GM12878 (cell line): Measurements from ENCODE around the gene SLC9A3. TPM values are rescaled to one million over a fixed set of nuclear protein-coding genes. Genes with fewer than 3 reads are reported as not detected.

ENCODE experiments used
- ATAC-seq: fragments of 200-7000 bp; cut with Tn5 transposase; 3 replicates; pipeline ENCODE4 v1.9.1; 2020; ENCODE audit warnings: mild to moderate bottlenecking, moderate library complexity
- BruUV-seq: library from RNA; stranded (reverse); fragments of 400-500 nt; replicated peaks from 2 replicates; lab custom pipeline; 2021; lab: Mats Ljungman, UMichigan
- CTCF ChIA-PET: fragments of 300-600 bp; sonication (Branson Sonifier 250); formaldehyde crosslinking; extraction: SDS; loops from one replicate; lab custom pipeline; 2021; ENCODE audit warnings: inconsistent platforms; lab: Yijun Ruan, JAX
- POLR2A ChIA-PET: fragments of 350-600 bp; formaldehyde crosslinking; extraction: SDS; loops from one replicate; lab custom pipeline; 2021; ENCODE audit warnings: inconsistent platforms; lab: Charles Lee
- RAD21 ChIA-PET: fragments of 300-600 bp; sonication (Branson Sonifier 250); formaldehyde crosslinking; loops from one replicate; lab custom pipeline; 2023; ENCODE audit warnings: antibody characterized with exemption; ENCODE audit not compliant: unreplicated experiment; lab: Charles Lee
- SMC1A ChIA-PET: fragments of 300-600 bp; sonication (Branson Sonifier 250); formaldehyde crosslinking; loops from one replicate; lab custom pipeline; 2023; ENCODE audit not compliant: unreplicated experiment, uncharacterized antibody; lab: Charles Lee
- DNase-seq: peaks from one replicate; pipeline ENCODE4 v3.0.0-alpha.2; 2011; ENCODE audit warnings: low read depth, low spot score
- FAIRE-seq: peaks from 3 replicates; lab custom pipeline; 2011; peaks lifted over from hg19 to GRCh38; lab: Jason Lieb, UNC
- H2AFZ ChIP-seq: 2 replicates; pipeline ENCODE4 v1.6.0; 2011; ENCODE audit warnings: low read depth, low read length, control low read depth; ENCODE audit not compliant: control insufficient read depth
- H3K27ac ChIP-seq: 2 replicates; pipeline ENCODE4 v1.5.1; 2011; ENCODE audit warnings: control low read depth; ENCODE audit not compliant: control insufficient read depth, insufficient read depth
- H3K27me3 ChIP-seq, 2 experiments: replicated peaks in 1 of 2; 2 replicates each; pipeline versions ENCODE4 v1.6.0 to v1.6.1; 2011; ENCODE audit warnings: low read length in 1 of 2; ENCODE audit not compliant: control insufficient read depth in 2 of 2, insufficient read depth in 2 of 2
- H3K36me3 ChIP-seq, 2 experiments: 2 replicates each; pipeline ENCODE4 v1.5.1; 2011; ENCODE audit warnings: low read length in 1 of 2; ENCODE audit not compliant: control insufficient read depth in 2 of 2, insufficient read depth in 2 of 2
- H3K4me1 ChIP-seq: 2 replicates; pipeline ENCODE4 v1.6.1; 2011; ENCODE audit warnings: mild to moderate bottlenecking, low read length, moderate library complexity, mixed read lengths; ENCODE audit not compliant: control insufficient read depth, insufficient read depth
- H3K4me2 ChIP-seq: 2 replicates; pipeline ENCODE4 v1.6.0; 2011; ENCODE audit warnings: control low read depth; ENCODE audit not compliant: control insufficient read depth, insufficient read depth
- H3K4me3 ChIP-seq: fragments of 200-600 bp; sonication (generic); 2 replicates; pipeline ENCODE4 v1.5.1; 2016
- H3K79me2 ChIP-seq: 2 replicates; pipeline ENCODE4 v1.6.0; 2011; ENCODE audit warnings: low read length; ENCODE audit not compliant: control insufficient read depth, insufficient read depth
- H3K9ac ChIP-seq: 2 replicates; pipeline ENCODE4 v1.8.0; 2011; ENCODE audit warnings: low read length, control low read depth, mixed read lengths; ENCODE audit not compliant: control insufficient read depth, insufficient read depth
- H3K9me3 ChIP-seq: replicated peaks from 3 replicates; pipeline ENCODE4 v1.5.1; 2011; ENCODE audit warnings: mild to moderate bottlenecking, low read length; ENCODE audit not compliant: control insufficient read depth, insufficient read depth
- H4K20me1 ChIP-seq: 2 replicates; pipeline ENCODE4 v1.6.0; 2011; ENCODE audit not compliant: control insufficient read depth, insufficient read depth
- BACH1 ChIP-seq: fragments of 450-650 bp; IDR thresholded peaks from 2 replicates; pipeline ENCODE4 v1.6.1; 2017; ENCODE audit warnings: mild to moderate bottlenecking, borderline replicate concordance
- CBX3 ChIP-seq: fragments of 200-600 bp; sonication (generic); IDR thresholded peaks from 2 replicates; pipeline ENCODE4 v1.6.1; 2016; ENCODE audit warnings: low read depth, borderline replicate concordance
- IKZF2 ChIP-seq, 2 experiments: fragments of 450-650 bp; IDR thresholded peaks; 2 replicates each; pipeline ENCODE4 v1.6.1; 2017; ENCODE audit warnings: mild to moderate bottlenecking in 2 of 2, moderate library complexity in 2 of 2
- KDM1A ChIP-seq: fragments of 200-600 bp; sonication (generic); IDR thresholded peaks from 2 replicates; pipeline ENCODE4 v1.6.1; 2016; ENCODE audit warnings: borderline replicate concordance
- MEF2B ChIP-seq: fragments of 450-650 bp; IDR thresholded peaks from 2 replicates; pipeline ENCODE4 v1.6.1; 2018; ENCODE audit warnings: mild to moderate bottlenecking, moderate library complexity; ENCODE audit not compliant: partially characterized antibody, poor library complexity, severe bottlenecking
- MTA3 ChIP-seq: IDR thresholded peaks from 2 replicates; pipeline ENCODE4 v1.6.1; 2012; ENCODE audit warnings: low read length, inconsistent platforms, borderline replicate concordance
- TBL1XR1 ChIP-seq: IDR thresholded peaks from 2 replicates; pipeline ENCODE4 v1.6.1; 2012; ENCODE audit warnings: low read depth, low read length, improper control_type of control experiment
- ZNF622 ChIP-seq: fragments of 450-650 bp; IDR thresholded peaks from 2 replicates; pipeline ENCODE4 v1.6.1; 2017; ENCODE audit warnings: mild to moderate bottlenecking, inconsistent platforms
- WGBS: methylation state at CpG from one replicate; pipeline ENCODE4 v1.1.6; 2016; ENCODE audit warnings: low lambda C conversion rate; ENCODE audit not compliant: insufficient replicate concordance, insufficient coverage; ENCODE audit errors: missing lambda C conversion rate; 5-methylcytosine and 5-hydroxymethylcytosine counted together
- in situ Hi-C: fragments of 300-500 bp; cut with MboI; formaldehyde crosslinking; loops from 9 replicates; pipeline ENCODE4 v1.14.3; 2018; ENCODE audit warnings: mixed read lengths
- intact Hi-C: fragments of 100-400 bp; cut with micrococcal nuclease; formaldehyde crosslinking; loops from one replicate; pipeline ENCODE4 v1.14.2; 2022; ENCODE audit not compliant: unreplicated experiment
- polyA plus RNA-seq, 11 experiments: library from polyadenylated mRNA; depleted of rRNA in 4 of 11; unstranded in 6 of 11; stranded (reverse) in 5 of 11; fragments of >200 nt; fragmentation: Nextera tagmentation in 4 of 11; fragmentation: Illumina TruSeq in 1 of 11; extraction: Ambion mirVana in 4 of 11; extraction: Trizol in 1 of 11; gene quantifications; 1 replicate in 1 of 11; 2 replicates in 10 of 11; pipeline versions ENCODE4 v1.2.1 to v1.2.3, GENCODE V29; 2011 to 2016; ENCODE audit warnings: inconsistent platforms in 2 of 11, missing spikeins in 2 of 11, low read depth in 1 of 11
- total RNA-seq, 4 experiments: library from RNA; depleted of rRNA in 3 of 4; stranded (reverse); fragments of >200 nt in 3 of 4; fragmentation: Illumina TruSeq in 1 of 4; extraction: Trizol in 1 of 4; gene quantifications; 2 replicates each; pipeline versions ENCODE4 v1.2.1 to v1.2.3, GENCODE V29; 2013 to 2021
- TF ChIP-seq, protein P1 (sequence below): IDR thresholded peaks from 2 replicates; pipeline ENCODE4 v1.6.1; 2012; ENCODE audit warnings: mild to moderate bottlenecking, low read depth, low read length
- TF ChIP-seq, protein P2 (sequence below): IDR thresholded peaks from 2 replicates; pipeline ENCODE4 v1.6.1; 2011; ENCODE audit warnings: low read depth, mild to moderate bottlenecking, low read length, moderate library complexity, borderline replicate concordance; ENCODE audit errors: extremely low read depth
- TF ChIP-seq, protein P3 (sequence below): IDR thresholded peaks from 2 replicates; pipeline ENCODE4 v1.6.1; 2011; ENCODE audit warnings: low read depth, low read length, improper control_type of control experiment, borderline replicate concordance
- TF ChIP-seq, protein P4 (sequence below): IDR thresholded peaks from 2 replicates; pipeline ENCODE4 v1.6.1; 2012; ENCODE audit warnings: low read depth, low read length, improper control_type of control experiment

SLC9A3 gene
- total and polyA plus RNA-seq, 10 of the 15 experiments (the other 5 are each of a cell fraction or from before 2014, with no cell fraction given): 0.04 to 5.2 (median 2.3) TPM; not detected in 1

DNA sequence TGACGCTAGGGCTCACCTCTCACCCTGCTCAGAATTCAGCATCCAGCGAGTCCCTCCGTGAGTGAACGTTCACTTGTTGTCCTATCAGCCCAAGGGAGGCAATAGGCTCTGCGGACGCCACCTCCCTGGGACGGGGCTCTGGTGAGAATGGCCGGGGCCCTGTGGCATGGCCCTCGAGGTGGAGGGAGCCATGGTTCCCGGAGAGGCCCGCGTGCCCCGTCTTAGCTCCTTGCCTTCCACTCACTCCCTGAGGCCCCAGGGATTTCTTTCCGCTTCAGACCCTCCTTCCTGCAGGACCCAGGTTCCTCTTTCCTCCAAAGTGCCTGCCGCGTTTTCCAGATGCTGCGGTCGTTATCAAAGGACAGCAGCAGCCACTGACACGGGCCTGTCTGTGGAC lies 59.8 kb downstream of the SLC9A3 start:
- RAD21 ChIA-PET: no interaction called here

More for the DNA sequence above, 59.8 kb downstream of the SLC9A3 start:
- no peak for FAIRE-seq
- ChIA-PET SMC1A (no interaction called here), POLR2A (no interaction called here), CTCF (no interaction called here)
- Histone ChIP-seq H2AFZ (no peak overlapping the region), H3K4me1 (no peaks in the 10 kb centered on the region), H4K20me1 (no peaks in the 10 kb centered on the region), H3K9me3 (no peaks in the 10 kb centered on the region; the same call in 2 of the 3 replicates), H3K9ac (no peak overlapping the region), H3K36me3 (peaks cover 24 to 26% of the 10 kb centered on the region in 2 experiments; a peak in 3 of 4 replicates), H3K79me2 (peaks cover 4% of the 10 kb centered on the region), H3K4me3 (no peak overlapping the region), H3K27me3 (no peaks in the 10 kb centered on the region), H3K27ac (no peak overlapping the region), H3K4me2 (no peak overlapping the region)
- intact Hi-C loops: no loop called here
- no peak; the same call in 2 of the 3 replicates for ATAC-seq
- in situ Hi-C loops: no loop called here
- TF ChIP-seq ZNF622 (no peak), CBX3 (no peak), IKZF2 (IDR thresholded peaks at IDR 0.05) (no peak), KDM1A (no peak), BACH1 (no peak), MTA3 (no peak), MEF2B (no peak), TBL1XR1 (no peak)
- TF ChIP-seq, protein P1, sequence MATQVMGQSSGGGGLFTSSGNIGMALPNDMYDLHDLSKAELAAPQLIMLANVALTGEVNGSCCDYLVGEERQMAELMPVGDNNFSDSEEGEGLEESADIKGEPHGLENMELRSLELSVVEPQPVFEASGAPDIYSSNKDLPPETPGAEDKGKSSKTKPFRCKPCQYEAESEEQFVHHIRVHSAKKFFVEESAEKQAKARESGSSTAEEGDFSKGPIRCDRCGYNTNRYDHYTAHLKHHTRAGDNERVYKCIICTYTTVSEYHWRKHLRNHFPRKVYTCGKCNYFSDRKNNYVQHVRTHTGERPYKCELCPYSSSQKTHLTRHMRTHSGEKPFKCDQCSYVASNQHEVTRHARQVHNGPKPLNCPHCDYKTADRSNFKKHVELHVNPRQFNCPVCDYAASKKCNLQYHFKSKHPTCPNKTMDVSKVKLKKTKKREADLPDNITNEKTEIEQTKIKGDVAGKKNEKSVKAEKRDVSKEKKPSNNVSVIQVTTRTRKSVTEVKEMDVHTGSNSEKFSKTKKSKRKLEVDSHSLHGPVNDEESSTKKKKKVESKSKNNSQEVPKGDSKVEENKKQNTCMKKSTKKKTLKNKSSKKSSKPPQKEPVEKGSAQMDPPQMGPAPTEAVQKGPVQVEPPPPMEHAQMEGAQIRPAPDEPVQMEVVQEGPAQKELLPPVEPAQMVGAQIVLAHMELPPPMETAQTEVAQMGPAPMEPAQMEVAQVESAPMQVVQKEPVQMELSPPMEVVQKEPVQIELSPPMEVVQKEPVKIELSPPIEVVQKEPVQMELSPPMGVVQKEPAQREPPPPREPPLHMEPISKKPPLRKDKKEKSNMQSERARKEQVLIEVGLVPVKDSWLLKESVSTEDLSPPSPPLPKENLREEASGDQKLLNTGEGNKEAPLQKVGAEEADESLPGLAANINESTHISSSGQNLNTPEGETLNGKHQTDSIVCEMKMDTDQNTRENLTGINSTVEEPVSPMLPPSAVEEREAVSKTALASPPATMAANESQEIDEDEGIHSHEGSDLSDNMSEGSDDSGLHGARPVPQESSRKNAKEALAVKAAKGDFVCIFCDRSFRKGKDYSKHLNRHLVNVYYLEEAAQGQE: no peak
- TF ChIP-seq, protein P2, sequence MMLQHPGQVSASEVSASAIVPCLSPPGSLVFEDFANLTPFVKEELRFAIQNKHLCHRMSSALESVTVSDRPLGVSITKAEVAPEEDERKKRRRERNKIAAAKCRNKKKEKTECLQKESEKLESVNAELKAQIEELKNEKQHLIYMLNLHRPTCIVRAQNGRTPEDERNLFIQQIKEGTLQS: no peak
- TF ChIP-seq, protein P3, sequence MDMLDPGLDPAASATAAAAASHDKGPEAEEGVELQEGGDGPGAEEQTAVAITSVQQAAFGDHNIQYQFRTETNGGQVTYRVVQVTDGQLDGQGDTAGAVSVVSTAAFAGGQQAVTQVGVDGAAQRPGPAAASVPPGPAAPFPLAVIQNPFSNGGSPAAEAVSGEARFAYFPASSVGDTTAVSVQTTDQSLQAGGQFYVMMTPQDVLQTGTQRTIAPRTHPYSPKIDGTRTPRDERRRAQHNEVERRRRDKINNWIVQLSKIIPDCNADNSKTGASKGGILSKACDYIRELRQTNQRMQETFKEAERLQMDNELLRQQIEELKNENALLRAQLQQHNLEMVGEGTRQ: no peak
- TF ChIP-seq, protein P4, sequence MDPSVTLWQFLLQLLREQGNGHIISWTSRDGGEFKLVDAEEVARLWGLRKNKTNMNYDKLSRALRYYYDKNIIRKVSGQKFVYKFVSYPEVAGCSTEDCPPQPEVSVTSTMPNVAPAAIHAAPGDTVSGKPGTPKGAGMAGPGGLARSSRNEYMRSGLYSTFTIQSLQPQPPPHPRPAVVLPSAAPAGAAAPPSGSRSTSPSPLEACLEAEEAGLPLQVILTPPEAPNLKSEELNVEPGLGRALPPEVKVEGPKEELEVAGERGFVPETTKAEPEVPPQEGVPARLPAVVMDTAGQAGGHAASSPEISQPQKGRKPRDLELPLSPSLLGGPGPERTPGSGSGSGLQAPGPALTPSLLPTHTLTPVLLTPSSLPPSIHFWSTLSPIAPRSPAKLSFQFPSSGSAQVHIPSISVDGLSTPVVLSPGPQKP: no peak
- WGBS: 99% methylated on average over 19 of the region's 19 CpGs
- no peak for DNase-seq
- no TSS peak for BruUV-seq
